ENCODE results near the gene CFAP100. TPM values are rescaled to one million over a fixed set of nuclear protein-coding genes. Genes with fewer than 3 reads are reported as not detected.

CFAP100 gene
- total RNA-seq, 2 donors from 2014 or later = not detected

GRCh38 chr3:126393563-126393962, 1.1 kb upstream of the CFAP100 start:
- no peak for DNase-seq (ENCODE audit: low spot score)
- H3K27ac ChIP-seq = no peak overlapping the region
- H3K9me3 ChIP-seq = no peaks in the 10 kb centered on the region
- H3K36me3 ChIP-seq = no peaks in the 10 kb centered on the region
- H3K4me3 ChIP-seq = no peak overlapping the region
- no peak for TF ChIP-seq CTCF (IDR thresholded peaks at IDR 0.05)
- no peaks in the 10 kb centered on the region for H3K27me3 ChIP-seq
- peaks cover 0 to 17% of the 10 kb centered on the region in 2 donors for H3K4me1 ChIP-seq

GRCh38 chr3:126394977-126395321, 240 bp downstream of the CFAP100 start:
- DNase-seq (ENCODE audit: low spot score) = no peak
- Histone ChIP-seq H3K4me3 (peak overlapping the region in 1 of 2 donors; percentile 39), H3K9me3 (no peaks in the 10 kb centered on the region)

GRCh38 chr3:126395846-126396513, 1.3 kb downstream of the CFAP100 start:
- H3K4me3 ChIP-seq = no peak overlapping the region
- H3K4me1 ChIP-seq = peaks cover 0 to 9% of the 10 kb centered on the region in 2 donors
- no peaks in the 10 kb centered on the region for H3K9me3 ChIP-seq
- DNase-seq (ENCODE audit: low spot score) = no peak
- H3K36me3 ChIP-seq = no peaks in the 10 kb centered on the region
- no peak for TF ChIP-seq CTCF (IDR thresholded peaks at IDR 0.05)
- H3K27me3 ChIP-seq = no peaks in the 10 kb centered on the region
- no peak overlapping the region for H3K27ac ChIP-seq

More at GRCh38 chr3:126394977-126395321, 240 bp downstream of the CFAP100 start:
- Histone ChIP-seq H3K27me3 (no peaks in the 10 kb centered on the region), H3K4me1 (peaks cover 0 to 9% of the 10 kb centered on the region in 2 donors), H3K36me3 (no peaks in the 10 kb centered on the region), H3K27ac (no peak overlapping the region)
- no peak for TF ChIP-seq CTCF (IDR thresholded peaks at IDR 0.05)

- H3K4me1 ChIP-seq = peaks cover 0 to 9% of the 10 kb centered on the region in 2 donors
- TF ChIP-seq CTCF (IDR thresholded peaks at IDR 0.05) = no peak
- DNase-seq (ENCODE audit: low spot score) = no peak
These were observed 1.8 kb downstream of the CFAP100 start for GRCh38 chr3:126396536-126396935.

GRCh38 chr3:126397610-126398422, 3.1 kb downstream of the CFAP100 start:
- no peak for DNase-seq (ENCODE audit: low spot score)
- no peak for TF ChIP-seq CTCF (IDR thresholded peaks at IDR 0.05)
- H3K36me3 ChIP-seq = no peaks in the 10 kb centered on the region
- peaks cover 0 to 9% of the 10 kb centered on the region in 2 donors for H3K4me1 ChIP-seq
- H3K27me3 ChIP-seq = no peaks in the 10 kb centered on the region
- no peak overlapping the region for H3K4me3 ChIP-seq
- H3K9me3 ChIP-seq = no peaks in the 10 kb centered on the region
- H3K27ac ChIP-seq = no peak overlapping the region

More at GRCh38 chr3:126396536-126396935, 1.8 kb downstream of the CFAP100 start:
- H3K27ac ChIP-seq = no peak overlapping the region
- H3K4me3 ChIP-seq = no peak overlapping the region
- H3K9me3 ChIP-seq = no peaks in the 10 kb centered on the region
- no peaks in the 10 kb centered on the region for H3K27me3 ChIP-seq
- no peaks in the 10 kb centered on the region for H3K36me3 ChIP-seq
